Stomach (tissue), 9 donors: Measurements from ENCODE around the gene LAGE3. TPM values are rescaled to one million over a fixed set of nuclear protein-coding genes. Genes with fewer than 3 reads are reported as not detected.
A peak's percentile ranks its signal among the peaks of the same experiment; 100 is the strongest.
"Not testable (repeated sequence)": the region's sequence is repeated elsewhere in the genome, so short reads cannot be mapped to it uniquely, and the experiment has no call there.

Experiments
- DNase-seq, 2 donors: peaks; one replicate each; pipeline versions ENCODE4 v3.0.0 to v3.0.0-alpha.2; 2013 to 2019
- H3K27ac ChIP-seq, 5 donors: fragments of 200-600 bp in 4 of 5; sonication (generic) in 4 of 5; one replicate each; pipeline ENCODE4 v1.5.1; 2013 to 2019; ENCODE audit warnings: mild to moderate bottlenecking in 1 of 5, moderate library complexity in 1 of 5
- H3K27me3 ChIP-seq, 3 donors: fragments of 200-600 bp; sonication (generic); one replicate each; pipeline ENCODE4 v1.5.1; 2017 to 2019; ENCODE audit warnings: mixed run types in 1 of 3
- H3K36me3 ChIP-seq, 4 donors: fragments of 200-600 bp; sonication (generic); 1 replicate in 3 of 4; 2 replicates in 1 of 4; pipeline ENCODE4 v1.5.1; 2016 to 2019
- H3K4me1 ChIP-seq, 4 donors: fragments of 200-600 bp; sonication (generic); one replicate each; pipeline ENCODE4 v1.5.1; 2016 to 2019
- H3K4me3 ChIP-seq, 4 donors: fragments of 200-600 bp; sonication (generic) in 3 of 4; one replicate each; pipeline ENCODE4 v1.5.1; 2016 to 2019; ENCODE audit warnings: mild to moderate bottlenecking in 1 of 4
- H3K9me3 ChIP-seq, 4 donors: fragments of 200-600 bp; sonication (generic); one replicate each; pipeline ENCODE4 v1.5.1; 2016 to 2019
- CTCF ChIP-seq, 7 experiments: fragments of 450-650 bp in 4 of 7; fragments of 200-600 bp in 3 of 7; sonication (generic) in 3 of 7; IDR thresholded peaks; one replicate each; pipeline ENCODE4 v1.5.1; 2016 to 2019; ENCODE audit warnings: antibody characterized with exemption in 7 of 7, control low read depth in 2 of 7, mild to moderate bottlenecking in 1 of 7
- EP300 ChIP-seq: sonication (generic); formaldehyde crosslinking; IDR thresholded peaks from one replicate; pipeline ENCODE4 v1.6.1; 2017; ENCODE audit warnings: antibody characterized with exemption
- POLR2A ChIP-seq, 4 donors: fragments of 450-650 bp; IDR thresholded peaks; one replicate each; pipeline ENCODE4 v1.6.1; 2016; ENCODE audit warnings: antibody characterized with exemption in 4 of 4, control low read depth in 2 of 4, mild to moderate bottlenecking in 1 of 4, moderate library complexity in 1 of 4
- POLR2AphosphoS5 ChIP-seq, 3 donors: sonication (generic); formaldehyde crosslinking; IDR thresholded peaks; one replicate each; pipeline ENCODE4 v1.6.1; 2016; ENCODE audit warnings: antibody characterized with exemption in 3 of 3
- WGBS, 5 donors: extraction: QIAGEN DNeasy Blood & Tissue Kit in 3 of 5; methylation state at CpG; one replicate each; pipeline versions ENCODE4 v1.1.5 to v1.1.7; 2013 to 2018; 5-methylcytosine and 5-hydroxymethylcytosine counted together
- intact Hi-C: fragments of 100-400 bp; cut with DNase I; formaldehyde crosslinking; loops from one replicate; pipeline ENCODE4 v1.15.1; 2023; ENCODE audit warnings: low total_unique reads
- polyA plus RNA-seq, 3 donors: library from polyadenylated mRNA; stranded (reverse); fragments of 200-250 nt; gene quantifications; one replicate each; pipeline ENCODE4 v1.2.3, GENCODE V29; 2013
- total RNA-seq, 5 donors: library from RNA; depleted of rRNA; stranded (reverse); fragments of >200 nt; gene quantifications; one replicate each; pipeline versions ENCODE4 v1.1.0 to v1.2.3, GENCODE V29; 2014 to 2016
- donor health status: healthy with polysubstance abuse.
- donor health status: Bipolar disorder and iron deficiency.
- donor health status: healthy.

LAGE3 gene
- total and polyA plus RNA-seq, 8 donors: 2.7 to 29.0 (median 8.4) TPM; not detected in 1

GRCh38 chrX:154502098-154502497 lies 23.0 kb upstream of the LAGE3 start:
- intact Hi-C loops: no loop called here
- no peak for TF ChIP-seq EP300
- no peak for TF ChIP-seq CTCF (IDR thresholded peaks at IDR 0.05)
- TF ChIP-seq POLR2A (IDR thresholded peaks at IDR 0.05): no peak
- no peak for TF ChIP-seq POLR2AphosphoS5 (IDR thresholded peaks at IDR 0.05)
- Histone ChIP-seq H3K36me3 (peaks cover 0 to 23% (median 22%) of the 10 kb centered on the region in 4 donors), H3K9me3 (no peaks in the 10 kb centered on the region), H3K4me1 (no peaks in the 10 kb centered on the region), H3K27me3 (no peaks in the 10 kb centered on the region), H3K27ac (no peak overlapping the region), H3K4me3 (no peak overlapping the region)
- no peak for DNase-seq
- 77 to 89% (median 81%) methylated on average over 6 to 8 of the region's 8 CpGs for WGBS, 5 donors

DNA sequence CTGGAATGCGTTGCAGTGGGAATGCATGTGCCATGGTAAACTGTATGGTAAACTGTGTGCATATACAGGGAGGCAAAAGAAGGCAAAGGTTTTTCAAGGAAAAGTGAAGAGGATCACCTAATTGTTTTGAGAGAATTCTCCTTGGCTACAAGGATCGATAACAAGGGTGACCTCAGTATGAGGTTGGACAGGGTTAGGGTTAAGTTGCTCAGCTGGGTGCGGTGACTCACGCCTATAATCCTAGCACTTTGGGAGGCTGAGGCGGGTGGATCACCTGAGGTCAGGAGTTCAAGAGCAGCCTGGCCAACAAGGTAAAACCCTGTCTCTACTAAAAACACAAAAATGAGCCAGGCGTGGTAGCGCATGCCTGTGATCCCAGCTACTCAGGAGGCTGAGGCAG lies 22.3 kb upstream of the LAGE3 start:
- H3K27ac ChIP-seq, H3K9me3 ChIP-seq, intact Hi-C loops, DNase-seq, H3K4me3 ChIP-seq, H3K27me3 ChIP-seq, H3K4me1 ChIP-seq: not testable (repeated sequence)
- WGBS, 5 donors: 77 to 90% (median 87%) methylated on average over 7 of the region's 7 CpGs
- peaks cover 0 to 16% (median 15%) of the 10 kb centered on the region in 4 donors for H3K36me3 ChIP-seq

GRCh38 chrX:154496591-154497137 lies 17.6 kb upstream of the LAGE3 start:
- WGBS, 5 donors: 63 to 94% (median 82%) methylated on average over 4 of the region's 4 CpGs
- DNase-seq, H3K36me3 ChIP-seq, H3K27me3 ChIP-seq, H3K4me3 ChIP-seq, H3K9me3 ChIP-seq, H3K4me1 ChIP-seq, intact Hi-C loops, H3K27ac ChIP-seq: not testable (repeated sequence)

- TF ChIP-seq EP300: no peak
- WGBS, 5 donors: 77 to 89% (median 80%) methylated on average over 6 of the region's 6 CpGs
- Histone ChIP-seq H3K27me3 (no peaks in the 10 kb centered on the region), H3K4me3 (no peak overlapping the region), H3K9me3 (no peaks in the 10 kb centered on the region), H3K4me1 (peaks cover 0 to 6% (median 0%) of the 10 kb centered on the region in 4 donors), H3K36me3 (no peaks in the 10 kb centered on the region), H3K27ac (no peak overlapping the region)
- DNase-seq: no peak
- intact Hi-C loops: no loop called here
These were observed 16.4 kb upstream of the LAGE3 start for GRCh38 chrX:154495472-154495922.

GRCh38 chrX:154494715-154495114 lies 15.6 kb upstream of the LAGE3 start:
- Histone ChIP-seq H3K9me3 (no peaks in the 10 kb centered on the region), H3K36me3 (no peaks in the 10 kb centered on the region), H3K27ac (no peak overlapping the region), H3K4me3 (no peak overlapping the region), H3K27me3 (no peaks in the 10 kb centered on the region), H3K4me1 (peaks cover 0 to 9% (median under 1%) of the 10 kb centered on the region in 4 donors)
- intact Hi-C loops: no loop called here
- no peak for TF ChIP-seq POLR2AphosphoS5 (IDR thresholded peaks at IDR 0.05)
- no peak for TF ChIP-seq POLR2A (IDR thresholded peaks at IDR 0.05)
- TF ChIP-seq EP300: no peak
- TF ChIP-seq CTCF (IDR thresholded peaks at IDR 0.05): no peak
- DNase-seq: no peak
- 63 to 82% (median 69%) methylated on average over 2 to 3 of the region's 3 CpGs for WGBS, 5 donors

GRCh38 chrX:154490414-154491083 lies 11.5 kb upstream of the LAGE3 start, which contains the start of gene SLC10A3:
Gene SLC10A3, minus strand, starts transcription at chrX:154490629. Its CDS starts 1,689 bp downstream, at chrX:154488940.
- TF ChIP-seq CTCF (IDR thresholded peaks at IDR 0.05) (no peak), POLR2AphosphoS5 (IDR thresholded peaks at IDR 0.05) (peak; percentile 67 to 87 (median 86)), POLR2A (IDR thresholded peaks at IDR 0.05) (peak in 1 of 4 donors; percentile 24)
- 0 to 34% (median 11%) methylated on average over 1 to 66 of the region's 71 CpGs for WGBS, 5 donors
- Histone ChIP-seq H3K9me3 (no peaks in the 10 kb centered on the region), H3K27ac (peak within 1 kb of the TSS; percentile 92 to 98 (median 95)), H3K4me3 (peak within 1 kb of the TSS; percentile 55 to 61 (median 57)), H3K27me3 (no peaks in the 10 kb centered on the region), H3K4me1 (peaks cover 0 to 41% (median 18%) of the 10 kb centered on the region in 4 donors), H3K36me3 (peaks cover 0 to 15% (median 8%) of the 10 kb centered on the region in 4 donors)
- intact Hi-C loops: no loop called here
- DNase-seq: peak; percentile 93 to 98
